Activated naive CD4-positive, alpha-beta T cell treated with anti-CD3 and anti-CD28 coated beads, Interleukin-2, amount 50 U/mL, for 72 hours (primary cell): ENCODE results near the gene CTAG1A. TPM values are rescaled to one million over a fixed set of nuclear protein-coding genes. Genes with fewer than 3 reads are reported as not detected.
"Not testable (repeated sequence)": the region's sequence is repeated elsewhere in the genome, so short reads cannot be mapped to it uniquely, and the experiment has no call there.

Experiments
- ATAC-seq, 2 donors: fragments of 150-1000 bp; cut with Tn5 transposase; 2 replicates each; pipeline ENCODE4 v1.10.0; 2021; ENCODE audit warnings: mild to moderate bottlenecking in 2 of 2, moderate library complexity in 2 of 2
- DNase-seq, 2 donors: peaks; one replicate each; pipeline ENCODE4 v3.0.0; 2021 to 2022; ENCODE audit warnings: low spot score in 2 of 2
- H3K27ac Mint-ChIP-seq, 2 donors: one replicate each; pipeline ENCODE4 v1.8.0; 2022; ENCODE audit warnings: mild to moderate bottlenecking in 2 of 2, mixed read lengths in 2 of 2
- H3K36me3 Mint-ChIP-seq, 2 donors: one replicate each; pipeline ENCODE4 v1.8.0; 2022; ENCODE audit warnings: mixed read lengths in 2 of 2
- H3K9me3 Mint-ChIP-seq, 2 donors: one replicate each; pipeline ENCODE4 v1.8.0; 2022; ENCODE audit warnings: mixed read lengths in 2 of 2
- total RNA-seq, 2 donors: library from RNA; stranded (reverse); gene quantifications; one replicate each; pipeline ENCODE4 v1.2.3, GENCODE V29; 2022

CTAG1A gene
- total RNA-seq, 2 donors from 2014 or later, result not detected

GRCh38 chrX:154600759-154601374 is 15.9 kb downstream of the CTAG1A start:
- ATAC-seq, result no peak
- H3K27ac Mint-ChIP-seq, result no peak overlapping the region
- H3K9me3 Mint-ChIP-seq, result no peaks in the 10 kb centered on the region
- no peaks in the 10 kb centered on the region for H3K36me3 Mint-ChIP-seq
- no peak for DNase-seq

GRCh38 chrX:154602226-154602625 is 17.3 kb downstream of the CTAG1A start:
- H3K36me3 Mint-ChIP-seq, result no peaks in the 10 kb centered on the region

GRCh38 chrX:154602766-154603437 is 18.0 kb downstream of the CTAG1A start:
- Mint-ChIP-seq H3K27ac (no peak overlapping the region), H3K9me3 (no peaks in the 10 kb centered on the region), H3K36me3 (no peaks in the 10 kb centered on the region)
- ATAC-seq, result no peak
- DNase-seq, result no peak

More at GRCh38 chrX:154602226-154602625, 17.3 kb downstream of the CTAG1A start:
- no peaks in the 10 kb centered on the region for H3K9me3 Mint-ChIP-seq
- no peak overlapping the region for H3K27ac Mint-ChIP-seq
- DNase-seq, result no peak
- ATAC-seq, result no peak

- Mint-ChIP-seq H3K9me3 (no peaks in the 10 kb centered on the region), H3K27ac (no peak overlapping the region), H3K36me3 (no peaks in the 10 kb centered on the region)
- no peak for ATAC-seq
- DNase-seq, result no peak
Observed at GRCh38 chrX:154603438-154604430, 18.8 kb downstream of the CTAG1A start.

- Mint-ChIP-seq H3K27ac (no peak overlapping the region), H3K9me3 (no peaks in the 10 kb centered on the region), H3K36me3 (no peaks in the 10 kb centered on the region)
- DNase-seq, result no peak
- no peak for ATAC-seq
Observed at GRCh38 chrX:154605566-154605965, 20.6 kb downstream of the CTAG1A start.

- H3K9me3 Mint-ChIP-seq, result no peaks in the 10 kb centered on the region
- no peak for DNase-seq
- H3K27ac Mint-ChIP-seq, result no peak overlapping the region
- no peak for ATAC-seq
- H3K36me3 Mint-ChIP-seq, result no peaks in the 10 kb centered on the region
Observed at GRCh38 chrX:154607370-154607769, 22.4 kb downstream of the CTAG1A start.

- ATAC-seq, H3K36me3 Mint-ChIP-seq, H3K9me3 Mint-ChIP-seq, DNase-seq: not testable (repeated sequence)
- H3K27ac Mint-ChIP-seq, result peak overlapping the region in 1 of 2 donors; percentile 36
Observed at GRCh38 chrX:154607976-154608375, 23.0 kb downstream of the CTAG1A start.

- H3K27ac Mint-ChIP-seq, H3K9me3 Mint-ChIP-seq, H3K36me3 Mint-ChIP-seq, DNase-seq, ATAC-seq: not testable (repeated sequence)
Observed at GRCh38 chrX:154608823-154609222, 23.9 kb downstream of the CTAG1A start.

GRCh38 chrX:154611146-154611545 is 26.2 kb downstream of the CTAG1A start:
- not testable (repeated sequence) for DNase-seq

GRCh38 chrX:154613586-154613985 is 28.7 kb downstream of the CTAG1A start:
- DNase-seq, ATAC-seq, H3K36me3 Mint-ChIP-seq, H3K27ac Mint-ChIP-seq, H3K9me3 Mint-ChIP-seq: not testable (repeated sequence)

More at GRCh38 chrX:154611146-154611545, 26.2 kb downstream of the CTAG1A start:
- not testable (repeated sequence) for H3K27ac Mint-ChIP-seq, H3K9me3 Mint-ChIP-seq, ATAC-seq, H3K36me3 Mint-ChIP-seq

GRCh38 chrX:154619182-154619581 is 34.2 kb downstream of the CTAG1A start, which contains the start of gene CTAG1B:
Gene CTAG1B (minus strand): TSS chrX:154619282. CDS start chrX:154619218, 64 bp downstream.
- DNase-seq, H3K36me3 Mint-ChIP-seq, H3K9me3 Mint-ChIP-seq, H3K27ac Mint-ChIP-seq, ATAC-seq: not testable (repeated sequence)

- ATAC-seq, result peak; percentile 43 to 69
- H3K27ac Mint-ChIP-seq, DNase-seq, H3K9me3 Mint-ChIP-seq, H3K36me3 Mint-ChIP-seq: not testable (repeated sequence)
Observed at GRCh38 chrX:154620767-154621414, 36.0 kb downstream of the CTAG1A start.

GRCh38 chrX:154628960-154629359 is 44.0 kb downstream of the CTAG1A start:
- H3K36me3 Mint-ChIP-seq, H3K27ac Mint-ChIP-seq, H3K9me3 Mint-ChIP-seq, DNase-seq: not testable (repeated sequence)
- ATAC-seq, result peak; percentile 40 to 55

GRCh38 chrX:154630949-154631348 is 46.0 kb downstream of the CTAG1A start:
- not testable (repeated sequence) for H3K27ac Mint-ChIP-seq, H3K9me3 Mint-ChIP-seq, DNase-seq, ATAC-seq, H3K36me3 Mint-ChIP-seq

GRCh38 chrX:154633661-154634060 is 48.7 kb downstream of the CTAG1A start:
- DNase-seq, H3K36me3 Mint-ChIP-seq, ATAC-seq, H3K9me3 Mint-ChIP-seq, H3K27ac Mint-ChIP-seq: not testable (repeated sequence)
